Suprapubic skin (tissue), 4 donors: ENCODE data around the gene SLCO6A1. TPM values are rescaled to one million over a fixed set of nuclear protein-coding genes. Genes with fewer than 3 reads are reported as not detected.

ENCODE experiments used
- DNase-seq, 2 donors: peaks; one replicate each; pipeline ENCODE4 v3.0.0-alpha.2; 2019; ENCODE audit warnings: low spot score in 2 of 2
- H3K27ac ChIP-seq: fragments of 200-600 bp; sonication (generic); one replicate; pipeline ENCODE4 v1.5.1; 2019
- H3K27me3 ChIP-seq: fragments of 200-600 bp; sonication (generic); one replicate; pipeline ENCODE4 v1.5.1; 2019
- H3K36me3 ChIP-seq: fragments of 200-600 bp; sonication (generic); one replicate; pipeline ENCODE4 v1.5.1; 2019
- H3K4me1 ChIP-seq: fragments of 200-600 bp; sonication (generic); one replicate; pipeline ENCODE4 v1.5.1; 2019
- H3K4me3 ChIP-seq: fragments of 200-600 bp; sonication (generic); one replicate; pipeline ENCODE4 v1.5.1; 2019; ENCODE audit warnings: mild to moderate bottlenecking
- H3K9me3 ChIP-seq: fragments of 200-600 bp; sonication (generic); one replicate; pipeline ENCODE4 v1.5.1; 2019
- CTCF ChIP-seq, 2 donors: fragments of 200-600 bp in 1 of 2; fragments of 450-650 bp in 1 of 2; sonication (generic) in 1 of 2; IDR thresholded peaks; one replicate each; pipeline ENCODE4 v1.5.1; 2016 to 2019; ENCODE audit warnings: antibody characterized with exemption in 2 of 2, mild to moderate bottlenecking in 1 of 2, moderate library complexity in 1 of 2
- EP300 ChIP-seq: sonication (generic); formaldehyde crosslinking; IDR thresholded peaks from one replicate; pipeline ENCODE4 v1.6.1; 2017; ENCODE audit warnings: antibody characterized with exemption
- POLR2A ChIP-seq, 2 donors: fragments of 450-650 bp; IDR thresholded peaks; one replicate each; pipeline ENCODE4 v1.6.1; 2017; ENCODE audit warnings: antibody characterized with exemption in 2 of 2, mild to moderate bottlenecking in 2 of 2, moderate library complexity in 2 of 2
- POLR2AphosphoS5 ChIP-seq, 3 donors: sonication (generic); formaldehyde crosslinking; IDR thresholded peaks; one replicate each; pipeline ENCODE4 v1.6.1; 2017; ENCODE audit warnings: antibody characterized with exemption in 3 of 3
- WGBS: methylation state at CpG from one replicate; pipeline ENCODE4 v1.1.5; 2018; 5-methylcytosine and 5-hydroxymethylcytosine counted together
- total RNA-seq, 4 donors: library from RNA; depleted of rRNA; stranded (reverse); fragments of >200 nt; gene quantifications; one replicate each; pipeline ENCODE4 v1.1.0, GENCODE V29; 2016

Gene SLCO6A1
- total RNA-seq, 4 donors from 2014 or later = not detected

- TF ChIP-seq EP300 (no peak), CTCF (IDR thresholded peaks at IDR 0.05) (no peak), POLR2A (IDR thresholded peaks at IDR 0.05) (no peak), POLR2AphosphoS5 (IDR thresholded peaks at IDR 0.05) (no peak)
- no peaks in the 10 kb centered on the region for H3K36me3 ChIP-seq
- WGBS = 93% methylated on average over 1 of the region's 1 CpG
- no peak overlapping the region for H3K27ac ChIP-seq
- no peak for DNase-seq
- H3K27me3 ChIP-seq = no peaks in the 10 kb centered on the region
- no peaks in the 10 kb centered on the region for H3K4me1 ChIP-seq
- H3K9me3 ChIP-seq = no peaks in the 10 kb centered on the region
- no peak overlapping the region for H3K4me3 ChIP-seq
These were observed 80.3 kb downstream of the SLCO6A1 start for GRCh38 chr5:102418531-102418930.

- TF ChIP-seq POLR2A (IDR thresholded peaks at IDR 0.05) (no peak), POLR2AphosphoS5 (IDR thresholded peaks at IDR 0.05) (no peak), EP300 (no peak), CTCF (IDR thresholded peaks at IDR 0.05) (no peak)
- 89% methylated on average over 6 of the region's 6 CpGs for WGBS
- no peaks in the 10 kb centered on the region for H3K9me3 ChIP-seq
- H3K27me3 ChIP-seq = no peaks in the 10 kb centered on the region
- no peak overlapping the region for H3K4me3 ChIP-seq
- H3K27ac ChIP-seq = no peak overlapping the region
- DNase-seq = no peak
- no peaks in the 10 kb centered on the region for H3K4me1 ChIP-seq
- no peaks in the 10 kb centered on the region for H3K36me3 ChIP-seq
These were observed 84.4 kb downstream of the SLCO6A1 start for GRCh38 chr5:102414448-102414847.

- Histone ChIP-seq H3K27ac (no peak overlapping the region), H3K9me3 (no peaks in the 10 kb centered on the region), H3K27me3 (no peaks in the 10 kb centered on the region), H3K4me1 (no peaks in the 10 kb centered on the region), H3K4me3 (no peak overlapping the region), H3K36me3 (no peaks in the 10 kb centered on the region)
- DNase-seq = no peak
- WGBS = 48% methylated on average over 2 of the region's 2 CpGs
- TF ChIP-seq CTCF (IDR thresholded peaks at IDR 0.05) (no peak), EP300 (no peak), POLR2AphosphoS5 (IDR thresholded peaks at IDR 0.05) (no peak), POLR2A (IDR thresholded peaks at IDR 0.05) (no peak)
These were observed 110.6 kb downstream of the SLCO6A1 start for GRCh38 chr5:102388235-102388634.

- no peaks in the 10 kb centered on the region for H3K4me1 ChIP-seq
- no peaks in the 10 kb centered on the region for H3K27me3 ChIP-seq
- 83% methylated on average over 1 of the region's 1 CpG for WGBS
- DNase-seq = no peak
- no peak overlapping the region for H3K4me3 ChIP-seq
- TF ChIP-seq POLR2A (IDR thresholded peaks at IDR 0.05) = no peak
- TF ChIP-seq CTCF (IDR thresholded peaks at IDR 0.05) = no peak
- no peak for TF ChIP-seq EP300
- TF ChIP-seq POLR2AphosphoS5 (IDR thresholded peaks at IDR 0.05) = no peak
- H3K9me3 ChIP-seq = peaks cover 4% of the 10 kb centered on the region
- no peak overlapping the region for H3K27ac ChIP-seq
- no peaks in the 10 kb centered on the region for H3K36me3 ChIP-seq
These were observed 113.4 kb downstream of the SLCO6A1 start for GRCh38 chr5:102385365-102385764.

- Histone ChIP-seq H3K4me3 (no peak overlapping the region), H3K9me3 (peaks cover 4% of the 10 kb centered on the region), H3K27ac (no peak overlapping the region), H3K27me3 (no peaks in the 10 kb centered on the region), H3K36me3 (no peaks in the 10 kb centered on the region), H3K4me1 (no peaks in the 10 kb centered on the region)
- DNase-seq = no peak
- no peak for TF ChIP-seq POLR2AphosphoS5 (IDR thresholded peaks at IDR 0.05)
- no peak for TF ChIP-seq CTCF (IDR thresholded peaks at IDR 0.05)
- no peak for TF ChIP-seq POLR2A (IDR thresholded peaks at IDR 0.05)
- TF ChIP-seq EP300 = no peak
These were observed 118.6 kb downstream of the SLCO6A1 start for GRCh38 chr5:102380174-102380573.
